Stimulated activated CD8-positive, alpha-beta memory T cell treated with anti-CD3 and anti-CD28 coated beads, Interleukin-4, amount 100 ng/mL, for 24 hours (primary cell): ENCODE measurements around the gene MPPED2.
"Not testable (repeated sequence)": the region's sequence is repeated elsewhere in the genome, so short reads cannot be mapped to it uniquely, and the experiment has no call there.

Experiments used
- DNase-seq: peaks from one replicate; pipeline ENCODE4 v3.0.0-alpha.2; 2020; ENCODE audit warnings: low read depth

MPPED2 gene

DNA sequence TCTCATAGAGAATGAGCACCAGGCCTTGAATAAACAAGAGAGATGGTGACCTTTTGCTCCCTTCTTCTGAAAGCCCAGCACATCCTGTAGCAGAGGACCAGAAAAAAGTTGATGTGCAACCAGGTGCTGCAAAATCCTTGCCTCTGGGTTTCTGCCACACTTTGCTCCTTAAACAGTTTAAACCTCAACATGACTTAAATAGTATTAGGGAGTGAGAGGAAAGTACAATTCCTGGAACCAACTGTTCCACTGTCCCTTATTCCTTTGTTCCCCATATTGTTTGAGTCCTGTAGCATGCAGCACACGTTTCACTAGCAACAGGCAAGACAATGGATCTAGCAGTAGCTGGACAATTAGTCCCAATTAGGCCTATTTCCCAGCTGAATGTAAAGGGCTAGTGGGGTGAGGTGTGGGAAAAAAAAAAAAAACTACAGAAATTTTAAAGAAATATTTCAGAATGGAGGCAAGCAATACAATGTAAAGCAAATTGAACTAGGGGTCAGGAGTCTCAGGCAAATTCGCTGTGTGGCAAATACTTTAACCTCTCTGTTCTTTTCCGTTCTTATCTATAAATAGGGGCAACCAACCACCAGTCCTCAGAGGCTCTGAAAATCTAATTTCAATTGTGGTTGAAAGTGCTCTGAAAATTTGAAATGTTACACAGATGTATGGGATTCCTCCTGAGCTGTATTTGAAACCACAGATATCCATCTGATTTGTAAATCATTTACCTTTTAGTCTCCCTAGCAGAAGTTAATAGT lies 6.6 kb downstream of the MPPED2 start:
- DNase-seq = no peak

DNA sequence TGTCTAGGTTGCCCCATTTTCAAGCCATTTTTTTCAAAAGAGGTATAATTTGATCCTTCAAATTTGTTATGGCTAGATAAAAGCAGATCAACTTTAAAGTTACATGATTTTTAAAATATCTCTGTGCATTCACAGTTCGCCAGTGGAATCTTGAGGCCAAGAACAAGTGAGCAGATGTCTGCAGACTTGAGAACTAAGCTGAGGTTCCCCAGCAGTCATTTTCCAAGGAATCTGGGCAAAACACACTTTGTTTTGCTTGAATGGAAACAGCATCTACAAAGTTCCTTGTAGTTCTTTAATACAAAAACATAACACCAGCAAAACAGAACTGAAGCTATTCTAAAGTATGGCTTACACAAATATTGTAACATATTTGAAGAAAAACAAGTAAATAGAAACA lies 7.7 kb downstream of the MPPED2 start:
- no peak for DNase-seq

DNA sequence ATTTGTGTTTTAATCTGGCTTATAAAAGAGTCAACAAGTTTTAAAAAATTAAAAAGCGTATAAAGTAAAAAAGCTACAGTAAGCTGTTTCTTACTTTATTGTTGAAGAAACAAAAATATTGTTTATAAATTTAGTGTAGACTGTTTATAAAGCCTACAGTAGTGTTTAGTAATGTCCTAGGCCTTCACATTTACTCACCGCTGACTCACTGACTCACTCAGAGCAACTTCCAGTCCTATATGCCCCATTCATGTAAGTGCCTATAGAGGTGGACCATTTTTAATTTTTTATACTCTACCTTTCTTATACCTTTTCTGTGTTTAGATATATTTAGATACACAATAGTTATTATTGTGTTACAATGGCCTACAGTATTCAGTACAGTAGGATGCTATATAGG lies 12.2 kb downstream of the MPPED2 start:
- DNase-seq = no peak

DNA sequence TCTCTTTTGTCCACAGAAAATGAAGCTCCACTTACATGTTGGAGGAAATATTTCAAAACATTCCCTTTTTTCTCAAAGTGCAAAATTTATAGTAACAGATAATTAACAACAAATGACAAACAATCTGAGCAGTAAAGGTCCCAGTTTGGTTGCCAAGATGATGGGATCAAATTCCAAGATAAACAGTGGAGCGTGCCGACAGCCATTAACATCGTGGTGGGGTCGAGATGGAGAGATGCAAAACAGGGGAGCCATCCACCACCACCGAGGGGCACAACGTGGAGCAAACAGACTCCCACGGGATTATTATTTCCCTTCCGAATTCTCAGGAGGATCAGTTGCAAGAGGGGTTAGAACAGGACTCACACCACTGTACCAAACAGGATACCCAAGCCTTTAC lies 17.2 kb downstream of the MPPED2 start:
- no peak for DNase-seq

- no peak for DNase-seq
Measured at GRCh38 chr11:30567644-30568043, 18.5 kb downstream of the MPPED2 start.

DNA sequence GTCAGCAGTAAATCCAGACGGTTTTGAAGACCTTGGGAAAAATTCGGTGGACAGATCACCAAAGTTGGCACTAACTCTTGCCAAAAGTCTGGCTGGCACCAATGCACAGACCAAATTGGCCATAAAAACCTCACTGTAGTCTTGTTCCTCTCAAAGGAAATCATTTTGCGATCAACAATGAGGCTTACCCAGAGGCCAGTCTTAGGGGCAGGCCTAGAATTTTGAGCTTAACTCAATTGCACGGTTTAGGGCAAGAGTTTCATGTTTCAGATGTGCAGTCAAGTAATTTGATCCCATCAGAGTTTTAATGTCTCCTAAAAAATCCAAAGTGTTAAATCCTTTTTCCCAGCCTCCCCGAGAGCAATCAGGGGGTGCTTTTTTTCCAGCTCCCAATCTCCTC lies 19.0 kb downstream of the MPPED2 start:
- DNase-seq = no peak

DNA sequence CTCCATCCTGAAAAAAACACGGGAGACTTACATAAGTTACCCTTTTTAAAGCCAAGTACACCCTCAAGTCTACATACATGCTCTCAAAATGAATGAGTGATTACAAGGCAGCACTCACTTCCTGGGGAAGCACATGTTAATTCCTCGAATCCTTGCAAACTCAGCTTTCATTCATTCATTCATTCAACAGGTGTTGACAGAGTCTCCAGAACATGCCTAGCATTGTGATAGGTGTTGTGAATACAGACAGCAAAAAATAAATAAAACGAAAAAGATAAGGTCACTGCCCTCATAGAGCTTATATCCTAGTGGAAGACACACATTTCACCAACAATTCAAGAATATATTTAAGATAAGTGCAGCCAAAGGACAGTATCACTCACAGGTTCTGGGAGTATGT lies 19.7 kb downstream of the MPPED2 start:
- no peak for DNase-seq

DNA sequence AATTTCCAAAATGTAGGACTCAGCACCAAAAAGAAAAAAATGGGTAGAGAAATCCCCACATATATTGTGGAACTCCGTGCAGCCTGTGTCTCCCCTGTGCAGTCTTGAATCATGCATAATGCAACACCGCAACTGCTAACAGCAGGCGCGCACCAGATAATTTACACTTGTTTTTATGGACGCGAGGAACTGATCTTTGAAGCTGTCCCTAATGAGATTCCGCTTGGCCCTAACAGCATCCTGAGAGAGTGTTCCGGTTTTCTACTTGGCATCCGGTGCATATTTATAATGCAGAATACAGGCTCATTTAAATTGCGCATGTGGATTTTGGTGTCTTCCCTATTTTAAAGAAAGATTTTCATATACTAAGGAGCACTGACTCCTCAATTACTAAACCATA lies 21.1 kb downstream of the MPPED2 start:
- no peak for DNase-seq

GRCh38 chr11:30561691-30562415 lies 24.3 kb downstream of the MPPED2 start:
- no peak for DNase-seq

DNA sequence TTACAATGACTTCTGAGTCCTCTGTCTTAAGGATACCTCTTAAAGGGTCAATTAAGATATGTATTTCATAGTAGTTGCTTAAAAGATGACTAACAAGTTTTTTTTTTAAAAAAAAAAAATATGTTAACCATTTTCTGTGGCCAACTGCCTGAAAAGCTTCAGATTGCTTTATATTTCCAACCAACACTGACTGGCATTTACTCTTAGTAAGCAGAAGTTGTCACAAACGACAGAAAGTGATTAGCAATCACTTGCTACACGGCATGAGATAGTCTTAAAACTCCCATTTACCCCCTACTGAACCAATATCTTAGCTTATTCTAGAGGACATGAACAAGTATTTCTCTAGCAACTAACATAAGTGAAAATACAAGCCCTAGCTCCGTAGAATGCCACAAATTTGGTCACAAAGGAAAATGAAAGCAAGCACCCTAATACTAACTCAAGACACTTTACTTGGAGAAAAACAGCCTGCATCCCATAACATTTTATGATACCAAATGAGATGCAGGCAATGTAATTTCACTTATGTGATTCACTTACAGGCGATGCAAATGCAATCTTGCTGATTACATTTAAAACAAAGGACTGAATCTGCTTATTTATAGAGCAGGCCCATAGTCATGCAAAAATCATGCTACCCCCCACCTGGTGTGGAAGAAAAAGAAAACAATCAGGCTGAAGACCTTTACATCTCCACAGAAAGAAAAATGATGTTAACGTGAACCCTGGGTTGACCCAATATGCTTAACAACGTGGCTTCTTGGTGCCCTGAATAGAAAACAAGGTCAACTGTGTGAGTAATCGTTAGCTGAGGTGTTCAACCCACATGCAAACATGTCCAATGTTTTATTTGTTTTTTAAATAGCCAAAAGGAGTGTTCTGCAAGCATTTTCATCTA lies 25.7 kb downstream of the MPPED2 start:
- DNase-seq = no peak

DNA sequence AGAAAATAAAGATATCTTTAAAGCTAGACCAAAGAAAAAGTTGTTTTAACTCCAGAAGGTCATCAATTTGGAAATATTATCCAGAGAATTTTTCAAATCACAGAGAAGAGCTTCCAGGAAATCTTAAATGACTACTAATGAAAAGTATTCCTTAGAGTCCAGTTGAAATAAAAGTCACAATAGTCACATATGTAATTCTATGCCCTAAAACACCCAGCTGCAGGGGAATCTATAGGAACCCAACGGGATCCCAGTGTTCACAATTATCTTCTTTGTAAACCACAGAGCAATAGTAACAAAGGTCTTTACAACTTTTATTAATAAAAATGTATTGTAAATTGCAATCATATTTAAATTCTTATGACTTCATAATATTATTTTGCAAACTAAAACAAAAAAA lies 27.1 kb downstream of the MPPED2 start:
- no peak for DNase-seq

- not testable (repeated sequence) for DNase-seq
Measured at GRCh38 chr11:30554587-30554986, 31.6 kb downstream of the MPPED2 start.

- no peak for DNase-seq
Measured at GRCh38 chr11:30553521-30554110, 32.5 kb downstream of the MPPED2 start.

DNA sequence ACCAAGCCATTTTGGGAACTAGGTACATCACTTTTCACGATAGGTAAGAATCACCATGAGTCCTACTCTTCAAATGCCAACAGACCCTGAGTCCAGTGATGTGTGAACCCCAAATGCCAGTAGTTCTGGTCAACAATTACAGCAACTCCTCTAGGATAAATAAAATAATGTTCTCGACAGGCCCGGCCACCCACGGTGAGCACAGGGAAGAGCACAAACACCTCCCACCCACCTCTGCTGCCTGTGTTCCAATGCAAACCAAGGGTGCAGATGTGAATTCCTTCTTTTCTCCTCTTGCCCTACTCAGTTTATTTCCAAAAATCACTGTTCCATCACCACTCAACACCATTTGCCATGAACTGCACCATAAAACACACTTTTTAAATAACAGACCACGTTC lies 33.3 kb downstream of the MPPED2 start:
- no peak for DNase-seq

- no peak for DNase-seq
Measured at GRCh38 chr11:30550022-30550542, 36.1 kb downstream of the MPPED2 start.

DNA sequence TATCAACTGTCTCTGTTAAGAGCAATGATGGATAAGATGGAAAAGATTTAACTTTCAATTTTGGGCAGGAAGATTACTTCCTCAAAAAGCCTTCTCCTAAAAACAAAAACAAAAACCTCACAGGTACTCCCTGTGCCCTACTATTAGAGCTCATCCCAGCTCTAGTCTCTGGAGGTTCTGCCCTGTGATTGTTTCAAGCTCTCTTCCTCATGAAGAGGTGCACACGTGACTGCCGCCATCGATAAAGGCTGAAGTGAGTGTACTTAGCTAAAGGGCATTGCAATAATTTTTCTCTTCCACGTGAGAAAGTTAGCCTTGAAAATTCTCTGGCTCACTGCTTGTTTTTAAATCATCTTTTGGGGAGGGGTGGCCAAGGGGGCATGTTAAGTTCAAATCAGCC lies 36.6 kb downstream of the MPPED2 start:
- DNase-seq = no peak

GRCh38 chr11:30546334-30546733 lies 39.8 kb downstream of the MPPED2 start:
- DNase-seq = no peak

DNA sequence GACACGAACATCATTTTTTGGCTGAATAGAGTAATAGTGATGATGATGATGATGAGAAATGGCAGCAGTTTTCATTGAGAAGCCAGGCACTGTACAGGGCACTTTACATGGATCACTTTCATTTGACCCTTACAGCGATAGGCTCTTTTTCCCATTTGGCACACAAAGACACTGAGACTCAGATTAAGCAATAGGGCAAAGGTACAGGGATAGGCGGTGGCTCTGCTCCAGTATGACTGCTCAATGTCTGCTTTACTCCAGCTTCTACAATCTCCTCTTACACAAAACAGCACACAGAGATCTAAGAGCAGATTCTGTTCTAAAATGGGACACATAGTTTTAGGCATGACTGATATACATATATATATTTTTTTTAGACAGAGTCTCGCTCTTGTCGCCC lies 40.6 kb downstream of the MPPED2 start:
- no peak for DNase-seq

DNA sequence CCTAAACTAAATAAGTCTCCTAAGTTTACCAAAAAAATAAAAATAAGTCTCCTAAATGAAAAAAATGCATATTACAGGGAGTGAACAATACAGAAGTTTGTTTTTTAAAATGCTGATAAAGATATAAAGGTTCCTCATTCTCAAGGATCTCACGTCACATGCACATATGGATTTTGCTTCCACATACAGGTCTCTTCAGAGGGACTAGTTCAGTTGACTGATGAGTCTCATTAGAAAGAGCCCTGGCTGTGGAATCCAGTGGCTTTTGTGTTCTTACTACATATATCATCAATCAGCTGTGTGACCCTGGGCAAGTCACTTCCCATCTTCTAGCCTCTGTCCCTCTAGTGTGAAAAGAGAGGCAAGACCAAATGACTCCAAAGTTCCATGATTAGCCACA lies 43.1 kb downstream of the MPPED2 start:
- no peak for DNase-seq

GRCh38 chr11:30540781-30541180 lies 45.4 kb downstream of the MPPED2 start:
- no peak for DNase-seq

GRCh38 chr11:30538251-30538650 lies 47.9 kb downstream of the MPPED2 start:
- DNase-seq = no peak

GRCh38 chr11:30535818-30536217 lies 50.3 kb downstream of the MPPED2 start:
- no peak for DNase-seq
